GM21390 (cell line): ENCODE data around the gene BMPR1A.
"Not testable (repeated sequence)": the region's sequence is repeated elsewhere in the genome, so short reads cannot be mapped to it uniquely, and the experiment has no call there.

Source experiments
- ATAC-seq: cut with Tn5 transposase; IDR thresholded peaks from one replicate; pipeline ENCODE4 v1.9.1; 2021; ENCODE audit not compliant: unreplicated experiment

The BMPR1A gene

GRCh38 chr10:86936661-86937501 lies 180.5 kb downstream of the BMPR1A start:
- no peak for ATAC-seq

- no peak for ATAC-seq
These were observed 181.2 kb downstream of the BMPR1A start for GRCh38 chr10:86937502-86938154.

GRCh38 chr10:86938260-86938659 lies 181.8 kb downstream of the BMPR1A start:
- no peak for ATAC-seq

- ATAC-seq: not testable (repeated sequence)
These were observed 183.7 kb downstream of the BMPR1A start for GRCh38 chr10:86940076-86940475.

GRCh38 chr10:86940677-86941076 lies 184.3 kb downstream of the BMPR1A start:
- no peak for ATAC-seq

- ATAC-seq: no peak
These were observed 185.0 kb downstream of the BMPR1A start for GRCh38 chr10:86941426-86941825.

GRCh38 chr10:86941991-86942421 lies 185.6 kb downstream of the BMPR1A start:
- no peak for ATAC-seq

- no peak for ATAC-seq
These were observed 186.3 kb downstream of the BMPR1A start for GRCh38 chr10:86942441-86943315.

- no peak for ATAC-seq
These were observed 187.1 kb downstream of the BMPR1A start for GRCh38 chr10:86943316-86944030.

GRCh38 chr10:86944031-86944419 lies 187.6 kb downstream of the BMPR1A start:
- ATAC-seq: no peak

GRCh38 chr10:86944471-86944870 lies 188.1 kb downstream of the BMPR1A start:
- ATAC-seq: no peak

GRCh38 chr10:86944907-86945306 lies 188.5 kb downstream of the BMPR1A start:
- ATAC-seq: no peak

GRCh38 chr10:86945361-86946212 lies 189.2 kb downstream of the BMPR1A start:
- ATAC-seq: no peak

GRCh38 chr10:86946213-86947155 lies 190.1 kb downstream of the BMPR1A start:
- ATAC-seq: no peak

GRCh38 chr10:86947806-86948205 lies 191.4 kb downstream of the BMPR1A start:
- ATAC-seq: not testable (repeated sequence)

GRCh38 chr10:86950349-86950748 lies 193.9 kb downstream of the BMPR1A start:
- ATAC-seq: no peak

GRCh38 chr10:86951184-86951761 lies 194.9 kb downstream of the BMPR1A start:
- ATAC-seq: no peak

GRCh38 chr10:86952106-86952505 lies 195.7 kb downstream of the BMPR1A start:
- ATAC-seq: no peak
